Measurements from ENCODE around the gene OR2A2.

DNA sequence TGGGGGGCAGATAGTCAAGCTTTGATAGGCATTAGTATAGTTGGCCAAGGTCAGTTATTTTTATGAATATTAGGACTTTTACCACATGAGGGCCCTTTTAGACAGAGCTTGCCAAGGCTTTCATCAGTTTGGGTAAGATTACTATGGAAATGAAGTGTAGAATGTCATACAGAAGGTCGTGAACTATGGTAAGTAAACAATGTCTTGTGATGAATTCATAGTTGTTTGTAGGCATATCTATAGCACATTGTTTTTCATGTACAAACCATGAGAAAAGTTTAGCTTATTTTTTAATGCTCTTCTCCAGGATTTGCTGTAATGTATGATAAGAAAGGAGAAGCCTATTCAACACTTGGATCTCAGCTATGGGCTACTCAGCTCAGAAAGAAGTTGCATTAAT lies 4.3 kb downstream of the OR2A2 start:
- TF ChIP-seq ZNF24 (IDR thresholded peaks at IDR 0.05) (no peak), CBX3 (IDR thresholded peaks at IDR 0.05; ENCODE audit: borderline replicate concordance, low read depth) (no peak), IKZF1 (conservative IDR thresholded peaks at IDR 0.05) (no peak), TCF12 (IDR thresholded peaks at IDR 0.05; ENCODE audit: low read depth, low read length) (no peak), FOXK2 (IDR thresholded peaks at IDR 0.05) (no peak), CTCF (IDR thresholded peaks at IDR 0.05 in 2 of 3, conservative IDR thresholded peaks at IDR 0.05 in 1 of 3; ENCODE audit: control insufficient read depth in 2 of 3, extremely low read depth in 1 of 3, insufficient read depth in 1 of 3, low read depth in 3 of 3, low read length in 3 of 3) (no peak)

All from GM12878 (cell line).